TTC549 (cell line): Measurements from ENCODE around the gene MUC6.

Experiments used
- FAIRE-seq: peaks from 2 replicates; lab custom pipeline; 2012; peaks lifted over from hg19 to GRCh38; lab: Jason Lieb, UNC

MUC6 gene

GRCh38 chr11:1036303-1036923, at the start of gene MUC6:
TSS of gene MUC6 (minus strand) at chr11:1036718. CDS start at chr11:1036655, 63 bp downstream.
- FAIRE-seq: no peak

GRCh38 chr11:1085440-1086170, 49.1 kb upstream of the MUC6 start:
- no peak for FAIRE-seq

GRCh38 chr11:1084561-1085439, 48.3 kb upstream of the MUC6 start:
- FAIRE-seq: no peak

GRCh38 chr11:1083621-1084551, 47.4 kb upstream of the MUC6 start:
- no peak for FAIRE-seq

GRCh38 chr11:1082728-1083620, 46.5 kb upstream of the MUC6 start:
- FAIRE-seq: no peak

- FAIRE-seq: no peak
Measured at GRCh38 chr11:1082346-1082727, 45.8 kb upstream of the MUC6 start.

- no peak for FAIRE-seq
Measured at GRCh38 chr11:1081601-1082311, 45.2 kb upstream of the MUC6 start.

GRCh38 chr11:1078191-1078601, 41.7 kb upstream of the MUC6 start:
- FAIRE-seq: no peak

GRCh38 chr11:1077417-1078119, 41.0 kb upstream of the MUC6 start:
- FAIRE-seq: no peak

- no peak for FAIRE-seq
Measured at GRCh38 chr11:1077033-1077416, 40.5 kb upstream of the MUC6 start.

- no peak for FAIRE-seq
Measured at GRCh38 chr11:1076061-1076665, 39.6 kb upstream of the MUC6 start.

- FAIRE-seq: no peak
Measured at GRCh38 chr11:1075341-1075911, 38.9 kb upstream of the MUC6 start.

- no peak for FAIRE-seq
Measured at GRCh38 chr11:1074244-1075221, 38.0 kb upstream of the MUC6 start, which contains the start of gene MUC2. TSS of gene MUC2 (plus strand) at chr11:1074874.

- no peak for FAIRE-seq
Measured at GRCh38 chr11:1073851-1074243, 37.3 kb upstream of the MUC6 start.

GRCh38 chr11:1073261-1073724, 36.8 kb upstream of the MUC6 start:
- no peak for FAIRE-seq

- no peak for FAIRE-seq
Measured at GRCh38 chr11:1072821-1073231, 36.3 kb upstream of the MUC6 start.

- no peak for FAIRE-seq
Measured at GRCh38 chr11:1072116-1072820, 35.8 kb upstream of the MUC6 start.
